Neutrophil (primary cell): ENCODE results near the gene TDO2.

Experiments used
- H3K27ac ChIP-seq: fragments of 200-600 bp; sonication (generic); 2 replicates; pipeline ENCODE4 v1.5.1; 2016; ENCODE audit warnings: mild to moderate bottlenecking, moderate library complexity
- H3K27me3 ChIP-seq: fragments of 200-600 bp; sonication (generic); 2 replicates; pipeline ENCODE4 v1.6.0; 2016; ENCODE audit warnings: mild to moderate bottlenecking
- H3K36me3 ChIP-seq: fragments of 200-600 bp; sonication (generic); 2 replicates; pipeline ENCODE4 v1.5.1; 2017
- H3K4me1 ChIP-seq, 2 experiments: fragments of 200-600 bp in 1 of 2; sonication (generic) in 1 of 2; 1 replicate in 1 of 2; 2 replicates in 1 of 2; pipeline versions ENCODE4 v1.5.1 to v1.6.1; 2013 to 2016; ENCODE audit warnings: low read depth in 1 of 2, low read length in 1 of 2, mild to moderate bottlenecking in 1 of 2, moderate library complexity in 1 of 2; ENCODE audit not compliant: control insufficient read depth in 1 of 2, insufficient read depth in 1 of 2
- H3K4me3 ChIP-seq, 2 experiments: fragments of 200-600 bp in 1 of 2; sonication (generic) in 1 of 2; 1 replicate in 1 of 2; 2 replicates in 1 of 2; pipeline ENCODE4 v1.5.1; 2013 to 2016; ENCODE audit warnings: low read depth in 1 of 2, low read length in 1 of 2, mild to moderate bottlenecking in 1 of 2, moderate library complexity in 1 of 2
- H3K9me3 ChIP-seq: fragments of 200-600 bp; sonication (generic); 2 replicates; pipeline ENCODE4 v1.5.1; 2016
- CTCF ChIP-seq: fragments of 200-600 bp; sonication (generic); IDR thresholded peaks from 2 replicates; pipeline ENCODE4 v1.5.1; 2016; ENCODE audit warnings: antibody characterized with exemption

Gene TDO2

GRCh38 chr4:155907556-155907955 is 4.1 kb downstream of the TDO2 start:
- Histone ChIP-seq H3K27me3 (no peaks in the 10 kb centered on the region), H3K4me3 (no peak overlapping the region), H3K36me3 (no peaks in the 10 kb centered on the region), H3K9me3 (no peaks in the 10 kb centered on the region), H3K27ac (no peak overlapping the region), H3K4me1 (no peaks in the 10 kb centered on the region)
- no peak for TF ChIP-seq CTCF

- Histone ChIP-seq H3K4me3 (no peak overlapping the region), H3K27me3 (no peaks in the 10 kb centered on the region), H3K27ac (no peak overlapping the region), H3K4me1 (no peaks in the 10 kb centered on the region), H3K36me3 (no peaks in the 10 kb centered on the region), H3K9me3 (no peaks in the 10 kb centered on the region)
- no peak for TF ChIP-seq CTCF
These were observed 5.0 kb downstream of the TDO2 start for GRCh38 chr4:155908187-155909139.

GRCh38 chr4:155909615-155910226 is 6.2 kb downstream of the TDO2 start:
- TF ChIP-seq CTCF = no peak
- H3K27me3 ChIP-seq = no peaks in the 10 kb centered on the region
- no peaks in the 10 kb centered on the region for H3K9me3 ChIP-seq
- no peak overlapping the region for H3K27ac ChIP-seq
- no peak overlapping the region for H3K4me3 ChIP-seq
- no peaks in the 10 kb centered on the region for H3K4me1 ChIP-seq
- no peaks in the 10 kb centered on the region for H3K36me3 ChIP-seq

GRCh38 chr4:155911905-155912304 is 8.4 kb downstream of the TDO2 start:
- no peak for TF ChIP-seq CTCF
- no peaks in the 10 kb centered on the region for H3K4me1 ChIP-seq
- no peak overlapping the region for H3K4me3 ChIP-seq
- H3K9me3 ChIP-seq = no peaks in the 10 kb centered on the region
- H3K27ac ChIP-seq = no peak overlapping the region
- H3K36me3 ChIP-seq = no peaks in the 10 kb centered on the region
- no peaks in the 10 kb centered on the region for H3K27me3 ChIP-seq

- H3K4me3 ChIP-seq = no peak overlapping the region
- H3K4me1 ChIP-seq = no peaks in the 10 kb centered on the region
- no peak overlapping the region for H3K27ac ChIP-seq
- no peak for TF ChIP-seq CTCF
- no peaks in the 10 kb centered on the region for H3K36me3 ChIP-seq
- no peaks in the 10 kb centered on the region for H3K27me3 ChIP-seq
- no peaks in the 10 kb centered on the region for H3K9me3 ChIP-seq
These were observed 11.3 kb downstream of the TDO2 start for GRCh38 chr4:155914782-155915181.
